Eye (tissue), 1 donor: ENCODE results near the gene CHST14.

Experiments
- DNase-seq: peaks from one replicate; pipeline ENCODE4 v3.0.0-alpha.2; 2015

The CHST14 gene, protein sequence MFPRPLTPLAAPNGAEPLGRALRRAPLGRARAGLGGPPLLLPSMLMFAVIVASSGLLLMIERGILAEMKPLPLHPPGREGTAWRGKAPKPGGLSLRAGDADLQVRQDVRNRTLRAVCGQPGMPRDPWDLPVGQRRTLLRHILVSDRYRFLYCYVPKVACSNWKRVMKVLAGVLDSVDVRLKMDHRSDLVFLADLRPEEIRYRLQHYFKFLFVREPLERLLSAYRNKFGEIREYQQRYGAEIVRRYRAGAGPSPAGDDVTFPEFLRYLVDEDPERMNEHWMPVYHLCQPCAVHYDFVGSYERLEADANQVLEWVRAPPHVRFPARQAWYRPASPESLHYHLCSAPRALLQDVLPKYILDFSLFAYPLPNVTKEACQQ

DNA sequence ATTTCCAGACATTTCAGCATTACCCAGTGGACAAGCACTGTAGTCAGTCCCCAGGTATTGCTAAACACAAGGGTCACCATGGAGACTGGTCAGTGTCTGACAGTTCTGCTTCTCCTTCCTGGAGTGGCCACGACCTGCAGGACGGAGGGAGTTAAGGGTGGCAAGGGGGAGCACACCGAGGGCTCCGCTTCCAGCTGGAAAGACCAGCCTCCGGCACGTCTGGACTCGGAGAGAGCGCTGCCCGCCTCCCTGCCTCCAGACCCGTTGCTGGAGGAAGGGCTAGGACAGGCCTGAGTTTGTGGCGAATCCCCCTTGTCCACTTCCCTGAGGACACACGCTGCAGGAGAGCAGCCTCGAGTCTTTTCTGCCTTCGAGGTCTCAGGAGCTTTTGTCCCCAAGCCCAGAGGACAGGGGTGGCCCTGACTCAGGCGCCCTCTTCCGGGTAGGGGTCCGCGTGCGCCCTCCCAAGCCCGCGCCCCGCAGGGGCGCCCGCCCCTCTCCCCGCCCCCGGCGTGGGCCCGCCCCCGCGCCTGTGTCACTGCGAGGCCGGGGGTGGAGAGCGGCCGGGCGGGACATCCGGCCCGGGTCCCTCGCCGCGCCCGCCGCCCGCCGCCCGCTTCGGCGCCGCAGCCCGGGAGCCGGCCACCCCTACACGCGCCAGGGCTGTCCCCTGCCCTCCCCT, at the start of gene CHST14:
Gene CHST14, plus strand, starts transcription at position 562 of the 682 bp plus-strand sequence. CDS start 230 bp downstream, outside the sequence.
- peak; percentile 87 for DNase-seq

DNA sequence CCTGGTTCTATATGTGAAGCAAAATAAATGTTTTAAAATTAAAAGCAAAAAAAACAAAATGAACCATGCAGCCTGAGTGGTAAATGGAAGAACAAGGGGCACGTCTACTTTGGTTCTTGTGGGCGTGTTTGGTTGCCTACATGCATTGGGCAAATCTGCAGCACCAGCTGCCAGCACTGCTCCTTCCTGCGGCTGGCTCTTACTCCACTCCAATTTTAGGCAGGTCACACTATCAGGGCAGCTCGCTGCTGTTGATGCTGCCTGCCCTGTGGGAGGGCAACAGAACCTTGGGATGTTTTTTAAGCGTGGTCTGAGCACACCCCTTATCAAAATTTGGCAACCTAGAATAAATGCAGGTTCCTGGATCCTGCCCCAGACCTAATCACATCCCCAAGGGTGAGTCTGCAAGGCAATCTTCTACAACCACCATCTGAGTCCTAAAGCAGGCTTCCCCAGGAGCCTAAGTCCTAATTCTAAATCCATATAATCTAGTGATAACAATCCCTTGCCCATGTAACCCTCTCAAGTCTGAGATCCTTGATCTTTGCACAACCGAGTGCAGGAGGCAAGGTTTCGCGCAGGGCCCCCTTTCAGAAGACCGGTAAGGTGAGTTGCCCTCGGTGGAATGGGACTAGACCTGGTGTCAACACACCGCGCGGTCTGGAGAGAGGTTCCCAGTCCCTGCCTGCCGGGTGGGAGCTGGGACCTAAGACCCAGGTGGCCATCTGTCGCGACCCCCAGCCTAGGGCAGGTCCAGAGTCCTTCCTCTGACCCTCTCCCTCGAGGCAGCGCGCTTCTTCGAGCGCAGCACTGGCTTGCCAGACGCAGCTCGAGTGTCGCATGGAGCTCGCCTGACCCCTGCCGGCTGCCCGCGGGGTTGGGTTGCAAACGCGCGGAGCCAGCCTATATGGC, 49.3 kb upstream of the CHST14 start:
- peak; percentile 89 for DNase-seq

DNA sequence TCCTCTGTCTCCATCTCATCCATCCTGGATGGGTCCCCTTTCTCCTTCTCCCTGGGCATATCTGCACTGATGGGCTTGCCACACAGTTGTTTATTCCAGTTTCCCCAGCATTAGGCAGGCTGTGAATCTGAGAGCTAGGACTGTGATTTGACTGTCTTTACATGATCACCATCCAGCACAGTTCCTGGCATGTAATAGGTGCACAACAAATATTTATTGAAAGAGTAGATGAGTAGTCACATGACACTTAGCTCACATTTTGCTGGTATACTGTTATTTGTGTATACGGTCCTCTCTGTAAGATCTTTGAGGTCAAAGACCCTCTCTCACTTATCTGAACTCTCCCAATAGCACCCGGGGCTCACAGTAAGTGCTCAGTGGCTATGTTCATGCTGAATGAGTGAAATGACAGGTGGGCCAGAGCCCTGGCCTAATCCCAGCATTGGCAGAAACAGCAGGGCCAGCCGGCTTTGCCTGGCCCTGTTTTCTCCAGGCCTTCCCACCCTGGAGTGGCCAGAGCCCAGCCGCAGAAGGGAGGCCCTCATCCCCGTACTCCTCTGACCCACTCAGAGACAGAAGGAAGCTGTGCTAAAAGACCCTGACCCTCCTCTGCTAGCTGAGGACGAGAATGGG, 46.2 kb upstream of the CHST14 start:
- DNase-seq = no peak

DNA sequence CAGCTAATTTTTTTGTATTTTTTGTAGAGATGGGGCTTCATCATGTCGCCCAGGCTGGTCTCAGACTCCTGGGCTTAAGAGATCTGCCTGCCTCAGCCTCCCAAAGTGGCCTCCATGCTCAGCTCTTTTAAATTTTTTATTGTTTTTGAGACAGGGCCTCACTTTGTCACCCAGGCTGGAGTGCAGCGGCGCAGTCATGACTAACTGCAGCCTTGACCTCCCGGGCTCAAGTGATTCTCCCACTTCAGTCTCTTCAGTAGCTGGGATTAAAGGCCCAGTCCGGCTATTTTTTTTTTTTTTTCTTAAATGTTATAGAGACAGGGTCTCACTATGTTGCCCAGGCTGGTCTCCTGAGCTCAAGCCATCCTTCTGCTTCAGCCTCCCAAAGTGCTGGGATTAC, 45.1 kb upstream of the CHST14 start:
- DNase-seq = no peak

DNA sequence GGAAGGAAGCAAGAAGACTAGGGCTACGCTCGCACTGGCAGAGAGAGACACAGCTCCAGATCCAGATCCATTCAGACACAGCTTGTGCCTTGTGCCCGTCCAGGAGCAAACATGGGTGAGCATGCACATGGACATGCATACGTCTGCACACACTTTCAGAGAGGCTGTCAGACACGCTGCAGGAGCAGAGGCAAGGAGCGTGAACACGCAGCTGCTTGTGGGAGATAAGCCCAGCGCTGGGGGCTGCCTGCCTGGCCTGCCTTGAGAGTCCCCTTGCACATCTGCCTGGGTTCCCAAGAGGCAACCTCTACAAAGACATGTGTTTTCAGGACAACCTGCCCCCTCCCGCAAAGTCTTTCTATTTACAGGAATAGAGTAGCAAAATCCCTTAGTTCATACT, 43.6 kb upstream of the CHST14 start:
- no peak for DNase-seq

DNA sequence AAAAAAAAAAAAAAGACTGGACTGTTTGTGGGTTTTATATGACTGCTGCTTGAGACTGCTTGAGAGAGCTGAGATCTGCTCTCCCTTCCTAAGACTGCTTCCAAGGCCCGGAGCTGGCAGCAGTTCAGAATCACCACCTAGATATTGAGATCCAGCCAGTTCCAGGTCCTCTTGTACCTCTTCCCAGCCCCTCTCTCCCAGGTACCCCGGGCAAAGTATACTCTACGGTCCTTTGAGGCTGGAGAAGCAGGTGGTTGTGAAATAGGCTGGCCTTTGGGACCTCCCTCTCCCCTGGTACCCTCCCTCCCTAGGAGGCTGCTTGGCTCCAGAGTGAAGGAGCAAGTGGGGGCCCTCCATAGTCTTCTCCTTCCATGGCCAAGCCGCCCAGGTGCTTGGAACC, 42.6 kb upstream of the CHST14 start:
- no peak for DNase-seq

DNA sequence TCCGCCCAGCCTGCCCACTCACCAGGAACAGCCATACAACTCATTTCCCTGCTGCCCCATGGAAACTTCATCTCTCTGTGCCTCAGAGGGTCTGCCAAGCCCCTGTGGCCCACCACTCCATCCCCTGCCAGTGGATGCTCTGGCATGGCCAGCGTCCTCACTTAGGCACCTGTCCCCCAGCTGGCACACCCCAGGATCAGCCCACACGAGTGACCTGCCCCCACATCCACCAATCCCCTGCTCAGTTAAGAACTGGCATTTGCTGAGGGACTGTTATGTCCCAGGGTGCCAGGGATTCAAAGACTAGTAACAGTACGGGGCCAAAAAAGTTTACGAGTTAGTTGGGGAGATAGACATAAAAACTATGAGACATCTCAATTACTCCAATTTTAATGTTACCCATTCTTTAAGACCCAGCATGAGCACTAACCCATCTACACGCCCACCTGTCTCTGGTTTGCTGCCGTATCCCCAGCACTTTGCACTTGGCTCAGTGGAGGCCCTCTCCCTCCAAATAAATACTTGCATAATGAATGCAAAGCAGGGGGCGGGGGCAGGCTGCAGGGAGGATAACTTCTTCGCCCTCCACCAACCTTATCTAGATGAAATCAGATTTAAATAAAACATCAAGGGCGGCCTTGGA, 41.6 kb upstream of the CHST14 start:
- no peak for DNase-seq

DNA sequence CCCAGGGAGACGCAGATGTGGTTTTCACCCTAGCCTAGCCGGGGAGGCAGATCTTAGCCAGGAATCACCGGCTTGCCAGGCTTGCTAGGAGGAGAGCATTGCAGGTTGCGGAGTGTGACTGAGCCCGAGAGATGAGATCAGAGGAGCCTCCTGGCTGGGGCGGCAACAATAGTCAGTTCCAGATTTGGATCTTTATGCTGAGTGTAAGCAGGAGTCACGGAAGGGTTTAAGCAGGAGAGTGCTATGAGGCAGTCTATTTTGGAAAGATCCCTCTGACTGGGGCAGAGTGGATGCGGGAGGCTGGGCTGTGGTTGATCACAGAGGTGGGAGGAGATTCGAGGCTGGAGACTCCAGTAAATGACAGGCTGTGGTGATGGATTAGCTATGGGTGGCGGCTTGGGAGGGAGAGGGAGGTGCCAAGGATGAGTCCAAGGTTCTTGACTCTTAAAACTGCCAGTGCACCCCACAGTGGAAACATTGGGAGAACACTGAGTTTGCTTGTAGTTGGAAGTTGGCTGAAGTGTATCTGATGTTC, 40.4 kb upstream of the CHST14 start:
- DNase-seq = no peak

DNA sequence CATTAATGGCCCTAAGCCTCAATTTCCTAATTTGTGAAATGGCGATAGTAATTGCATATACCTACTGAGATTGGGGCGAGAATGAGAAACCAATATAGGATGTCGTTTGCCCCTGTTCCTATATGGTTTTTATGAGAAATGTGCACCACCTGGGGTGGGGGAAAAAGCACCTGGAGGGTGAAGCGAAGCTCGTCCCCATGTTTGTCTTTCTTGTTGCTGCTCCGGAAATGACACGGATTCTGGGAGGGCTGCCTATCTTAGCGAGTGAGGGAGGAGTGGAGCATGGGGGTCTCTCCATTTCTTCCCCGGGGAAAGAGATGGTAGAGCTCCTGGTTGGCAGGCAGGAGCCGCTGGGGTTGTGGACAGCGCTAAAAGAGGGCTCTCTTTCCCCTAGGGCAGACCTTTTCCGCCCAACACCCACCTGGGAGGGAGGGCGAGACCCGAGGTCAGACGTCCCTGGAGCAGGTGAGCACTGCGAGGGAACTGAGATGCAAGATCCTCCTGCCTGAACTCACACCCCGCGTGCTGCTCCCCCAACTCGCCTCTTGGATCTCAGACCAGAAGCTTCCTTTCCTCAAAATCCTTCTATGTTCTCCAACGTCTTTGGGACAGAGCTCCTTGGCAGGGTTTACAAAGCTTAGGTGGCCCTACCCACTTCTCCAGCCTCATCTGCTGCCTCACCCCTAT, 35.6 kb upstream of the CHST14 start:
- DNase-seq = no peak

DNA sequence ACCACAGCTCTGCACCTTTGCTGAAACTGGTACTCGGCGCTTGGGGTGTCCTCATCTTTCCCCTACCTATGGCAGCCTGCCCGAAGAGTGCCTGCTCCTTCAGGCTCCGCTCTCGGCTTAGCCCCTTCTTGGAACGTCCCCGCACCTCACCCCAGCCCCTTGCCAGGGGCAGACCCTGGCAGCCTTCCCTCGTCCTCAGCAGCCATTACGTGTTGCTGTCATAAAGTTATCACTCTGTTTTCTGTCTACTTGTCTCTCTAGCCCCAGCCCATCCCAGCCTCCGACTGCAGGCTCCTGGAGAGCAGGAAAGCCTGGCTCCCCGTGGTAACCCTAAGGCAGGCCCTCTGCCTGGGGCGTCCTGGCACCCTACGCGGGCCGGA, 35.1 kb upstream of the CHST14 start:
- DNase-seq = peak; percentile 38

DNA sequence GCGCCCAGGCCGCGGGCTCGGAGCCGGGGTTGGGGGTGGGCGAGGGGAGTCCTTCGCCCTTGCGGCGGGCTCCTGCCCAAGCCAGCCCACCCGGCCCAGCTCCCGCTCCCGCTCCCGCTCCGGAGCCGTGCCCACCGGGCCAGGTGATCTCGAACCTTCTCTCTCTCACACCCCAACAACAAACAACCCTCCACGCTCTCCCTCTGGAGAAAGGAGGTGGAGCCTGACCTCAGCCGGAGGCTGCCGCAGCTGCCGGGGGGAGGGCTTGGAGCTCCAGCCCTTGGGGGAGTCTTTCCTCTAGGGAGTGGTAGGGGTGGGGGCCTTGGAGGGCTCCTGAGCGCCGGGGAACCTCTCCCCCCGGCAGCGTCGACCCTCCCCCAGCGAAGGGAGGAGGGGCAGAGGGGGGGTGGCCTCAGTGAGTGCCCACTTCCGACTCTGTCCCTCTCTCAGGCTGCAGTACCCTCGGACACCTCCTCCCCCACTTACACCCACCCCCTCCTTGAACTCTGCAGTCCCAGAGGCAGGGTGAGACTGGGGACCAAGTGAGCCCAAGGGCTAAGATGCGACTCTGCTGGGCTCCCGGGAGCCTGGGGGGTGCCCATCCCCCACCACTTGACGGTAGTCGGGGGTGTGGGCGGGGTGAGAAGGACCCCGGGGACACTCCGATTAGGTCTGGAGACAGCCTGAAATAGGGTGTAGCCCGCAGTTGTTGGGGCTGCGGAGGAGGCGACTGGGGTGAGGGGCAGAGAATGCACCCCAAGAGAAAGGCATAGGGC, 34.5 kb upstream of the CHST14 start:
- peak; percentile 50 for DNase-seq

DNA sequence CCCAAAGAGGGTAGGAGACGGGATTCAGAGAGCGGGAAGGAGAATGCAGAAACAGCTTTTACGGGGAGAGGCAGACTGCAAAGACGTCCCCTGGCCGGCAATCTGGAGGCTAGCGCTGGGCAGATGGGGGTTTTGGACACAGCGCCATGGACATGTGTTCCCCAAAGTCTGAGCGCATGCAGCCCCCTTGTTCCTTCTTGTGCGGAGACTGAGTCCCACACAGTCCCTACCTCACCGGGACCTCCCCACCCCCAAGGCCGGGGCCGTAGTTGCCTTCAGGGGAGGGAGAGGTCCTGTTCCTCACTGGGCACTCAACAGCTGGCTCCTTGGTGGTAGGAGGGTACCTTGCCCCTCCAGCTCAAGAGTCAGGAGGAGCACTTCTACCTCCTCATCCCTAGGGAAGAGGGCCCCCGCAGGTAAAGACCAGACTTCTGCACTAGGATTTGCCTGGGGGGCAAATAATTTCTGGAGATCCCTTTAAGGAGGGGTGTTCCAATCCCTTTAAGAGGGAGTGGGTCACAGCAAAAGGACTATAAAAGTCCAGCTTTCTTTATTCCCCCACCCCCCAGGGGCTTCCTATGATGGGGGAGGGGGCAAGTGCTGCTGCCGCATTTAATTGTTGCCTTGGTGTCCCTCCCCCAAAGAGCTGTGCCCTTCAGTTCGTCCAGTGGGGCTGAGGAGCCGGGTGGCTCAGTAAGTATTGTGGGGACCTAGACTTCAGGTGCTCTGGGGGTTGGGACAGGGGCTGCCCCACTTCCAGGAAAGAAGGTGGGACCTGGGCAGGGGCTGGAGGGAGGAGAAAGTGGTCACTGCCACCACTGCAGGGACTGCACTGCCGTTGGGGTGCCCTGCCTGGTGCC, 33.7 kb upstream of the CHST14 start:
- DNase-seq = peak; percentile 50

DNA sequence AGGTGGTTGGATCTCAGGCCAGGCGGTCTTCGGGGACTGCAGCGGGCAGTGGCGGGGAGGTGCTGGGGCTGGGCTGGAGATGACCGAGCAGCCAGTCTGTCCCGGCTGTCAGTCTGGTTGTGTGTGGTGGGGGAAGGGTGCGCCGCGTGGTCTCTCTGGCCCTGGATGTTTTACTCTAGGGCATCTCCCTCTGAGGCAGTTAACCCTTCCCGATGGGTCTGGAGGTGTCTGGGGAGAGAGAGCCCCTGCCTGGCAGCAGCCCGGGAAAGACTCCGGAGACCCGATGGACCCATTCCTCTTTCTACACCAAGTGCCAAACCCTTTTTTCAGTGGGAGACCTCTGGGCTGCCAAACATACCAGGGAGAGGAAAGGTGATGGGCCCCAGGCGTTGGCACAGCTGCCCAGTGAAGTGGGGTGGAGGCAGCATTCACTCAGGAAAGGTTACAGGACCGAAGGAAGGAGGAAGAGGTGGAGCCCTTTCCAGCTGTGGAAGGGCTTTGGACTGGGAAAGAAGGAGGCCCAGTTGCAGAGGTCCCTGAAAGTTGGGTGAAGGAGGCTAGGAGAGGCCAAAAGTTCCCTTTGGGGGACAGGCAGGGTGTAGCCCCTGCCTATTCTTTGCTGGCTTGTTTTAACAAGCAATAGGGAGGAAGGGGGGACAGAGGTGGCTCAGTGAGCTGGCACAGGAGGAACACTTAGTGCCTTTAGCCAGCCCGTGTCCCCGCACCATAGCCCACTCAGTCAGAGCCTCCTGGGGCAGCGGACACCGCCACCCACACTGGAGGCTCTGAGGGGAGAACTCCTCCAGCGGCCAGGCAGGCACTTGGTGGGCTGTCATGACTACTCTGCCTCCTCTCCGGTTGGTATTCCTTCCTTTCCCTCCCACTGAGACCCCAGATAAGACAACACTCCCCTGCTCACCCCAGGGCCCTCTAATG, 32.8 kb upstream of the CHST14 start:
- DNase-seq = no peak

DNA sequence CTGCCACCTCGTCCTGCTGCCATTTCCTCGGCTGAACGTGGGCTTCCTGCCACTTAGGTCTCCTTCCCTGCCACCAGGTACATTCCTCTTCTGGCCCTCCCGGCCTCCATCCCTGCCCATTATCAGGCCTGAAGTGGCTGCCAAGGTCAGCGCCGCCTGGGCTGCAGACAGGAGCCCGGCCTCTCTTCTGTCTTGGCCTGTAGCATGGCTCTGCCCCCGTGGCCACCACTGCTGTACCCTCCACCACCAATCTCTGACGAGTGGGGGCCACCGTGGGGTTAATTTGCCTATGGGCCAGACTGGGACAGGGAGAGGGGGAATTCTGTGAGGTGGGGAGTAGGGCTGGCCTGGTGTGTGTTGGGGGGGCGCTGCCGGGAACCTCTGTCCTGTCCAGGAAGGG, 32.1 kb upstream of the CHST14 start:
- no peak for DNase-seq

DNA sequence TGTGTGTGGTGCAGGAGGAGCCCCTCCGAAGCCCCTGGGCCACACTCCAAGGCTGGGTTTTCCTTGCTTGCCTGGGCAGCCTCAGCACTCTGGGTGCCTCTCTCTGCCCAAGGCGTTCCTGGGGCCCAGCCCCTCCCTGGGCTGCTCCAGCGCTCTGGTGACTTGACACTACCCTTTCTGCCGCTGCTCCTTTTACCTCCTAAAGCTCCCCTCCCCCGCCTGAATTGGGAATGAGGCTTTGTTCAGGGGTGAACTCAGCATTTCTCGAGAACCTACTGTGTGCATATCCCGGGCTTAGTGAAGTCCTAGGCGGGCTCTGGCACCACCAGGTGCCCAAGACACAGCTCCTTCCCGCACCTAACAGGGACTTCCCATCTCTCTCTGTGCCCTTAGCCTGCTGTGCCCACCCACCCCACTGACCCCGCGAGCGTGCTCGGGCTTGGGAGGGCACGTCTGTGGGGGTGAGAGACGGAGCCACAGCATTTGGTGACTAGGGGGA, 31.3 kb upstream of the CHST14 start:
- peak; percentile 54 for DNase-seq

DNA sequence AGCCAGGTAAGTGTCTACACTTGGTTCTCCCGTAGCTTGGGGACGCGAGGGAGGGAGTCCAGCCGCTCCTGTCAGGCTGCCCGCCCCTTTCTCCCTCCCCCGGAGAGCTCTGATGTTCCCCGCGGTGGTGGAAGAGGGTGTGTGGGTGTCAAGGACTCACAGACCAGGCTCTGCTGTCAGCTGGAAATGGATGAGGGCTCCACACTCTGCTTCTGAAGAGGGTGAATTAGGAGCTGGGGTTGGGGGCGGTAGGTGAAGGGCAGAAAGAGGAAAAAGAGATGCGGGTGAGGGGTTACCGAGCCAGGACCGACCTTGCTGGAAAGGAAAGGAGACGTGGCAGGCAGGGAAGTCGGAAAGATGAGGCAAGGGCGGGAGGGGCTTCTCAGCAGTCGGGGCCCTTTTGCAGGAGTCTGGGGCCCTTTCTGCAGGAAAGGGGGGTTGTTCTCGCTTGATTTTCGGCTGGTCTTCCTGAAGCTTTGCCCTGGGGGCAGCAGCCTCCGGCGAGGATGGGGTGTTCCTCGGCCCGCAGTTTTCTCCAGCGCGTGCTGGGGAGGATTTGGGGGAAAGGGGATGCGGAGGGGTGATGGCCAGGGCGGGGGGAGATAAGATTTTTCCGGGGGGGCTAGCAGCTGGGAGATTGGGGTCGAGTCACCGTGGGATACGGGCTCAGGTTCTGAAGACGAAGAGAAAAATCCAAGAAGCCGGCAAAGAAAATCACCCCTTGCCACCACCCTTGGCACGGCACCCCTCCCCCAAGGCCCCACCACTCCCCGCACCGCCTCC, 30.6 kb upstream of the CHST14 start:
- DNase-seq = peak; percentile 72
